Prostate gland (tissue), 2 donors: ENCODE results near the gene PIK3R6. TPM values are rescaled to one million over a fixed set of nuclear protein-coding genes. Genes with fewer than 3 reads are reported as not detected.

Experiments
- DNase-seq: peaks from one replicate; pipeline ENCODE4 v3.0.0-alpha.2; 2019; ENCODE audit warnings: low spot score
- H3K27ac ChIP-seq, 2 donors: fragments of 200-600 bp; sonication (generic); 2 replicates each; pipeline ENCODE4 v1.5.1; 2017 to 2019
- H3K27me3 ChIP-seq: fragments of 200-600 bp; sonication (generic); replicated peaks from 2 replicates; pipeline ENCODE4 v1.5.1; 2019; ENCODE audit not compliant: insufficient read depth
- H3K36me3 ChIP-seq, 2 donors: fragments of 200-600 bp; sonication (generic); 1 replicate in 1 of 2; 2 replicates in 1 of 2; pipeline versions ENCODE4 v1.5.1 to v1.8.1; 2017 to 2019
- H3K4me1 ChIP-seq: fragments of 200-600 bp; sonication (generic); replicated peaks from 2 replicates; pipeline ENCODE4 v1.5.1; 2019
- H3K4me3 ChIP-seq, 2 donors: fragments of 200-600 bp; sonication (generic); 2 replicates each; pipeline ENCODE4 v1.5.1; 2017 to 2019
- H3K9me3 ChIP-seq: fragments of 200-600 bp; sonication (generic); 2 replicates; pipeline ENCODE4 v1.5.1; 2017
- CTCF ChIP-seq, 4 experiments: fragments of 200-600 bp in 2 of 4; fragments of 450-650 bp in 2 of 4; sonication (generic) in 2 of 4; IDR thresholded peaks; 1 replicate in 3 of 4; 2 replicates in 1 of 4; pipeline ENCODE4 v1.5.1; 2016 to 2019; ENCODE audit warnings: antibody characterized with exemption in 4 of 4, mild to moderate bottlenecking in 2 of 4, moderate library complexity in 2 of 4
- POLR2A ChIP-seq: fragments of 450-650 bp; IDR thresholded peaks from one replicate; pipeline ENCODE4 v1.6.1; 2016; ENCODE audit warnings: antibody characterized with exemption, mild to moderate bottlenecking
- POLR2AphosphoS5 ChIP-seq: sonication (generic); formaldehyde crosslinking; IDR thresholded peaks from one replicate; pipeline ENCODE4 v1.6.1; 2017; ENCODE audit warnings: antibody characterized with exemption
- WGBS: methylation state at CpG from one replicate; pipeline ENCODE4 v1.1.5; 2018; 5-methylcytosine and 5-hydroxymethylcytosine counted together
- intact Hi-C: fragments of 100-400 bp; cut with DNase I; formaldehyde crosslinking; loops from one replicate; pipeline ENCODE4 v1.14.2; 2022
- total RNA-seq, 2 donors: library from RNA; depleted of rRNA; stranded (reverse); fragments of >200 nt; gene quantifications; one replicate each; pipeline ENCODE4 v1.1.0, GENCODE V29; 2016

PIK3R6 gene
- total RNA-seq, 2 donors from 2014 or later: 0.18 to 2.6 TPM

GRCh38 chr17:8788998-8789397 is 78.5 kb downstream of the PIK3R6 start:
- WGBS: 72% methylated on average over 2 of the region's 2 CpGs
- no peak for DNase-seq
- no peak overlapping the region for H3K4me3 ChIP-seq
- intact Hi-C loops: no loop called here
- H3K36me3 ChIP-seq: no peaks in the 10 kb centered on the region
- no peaks in the 10 kb centered on the region for H3K27me3 ChIP-seq
- no peaks in the 10 kb centered on the region for H3K4me1 ChIP-seq
- no peak overlapping the region for H3K27ac ChIP-seq
- TF ChIP-seq POLR2AphosphoS5 (no peak), CTCF (IDR thresholded peaks at IDR 0.05) (no peak), POLR2A (no peak)
- no peaks in the 10 kb centered on the region for H3K9me3 ChIP-seq

GRCh38 chr17:8785547-8786413 is 81.7 kb downstream of the PIK3R6 start:
- no peaks in the 10 kb centered on the region for H3K27me3 ChIP-seq
- H3K27ac ChIP-seq: no peak overlapping the region
- peak; percentile 67 for DNase-seq
- TF ChIP-seq CTCF (IDR thresholded peaks at IDR 0.05): peak; percentile 34 to 80 (median 74)
- TF ChIP-seq POLR2AphosphoS5: no peak
- TF ChIP-seq POLR2A: no peak
- H3K4me1 ChIP-seq: no peaks in the 10 kb centered on the region
- H3K36me3 ChIP-seq: no peaks in the 10 kb centered on the region
- 29% methylated on average over 19 of the region's 19 CpGs for WGBS
- no peaks in the 10 kb centered on the region for H3K9me3 ChIP-seq
- intact Hi-C loops: no loop called here
- H3K4me3 ChIP-seq: no peak overlapping the region

- DNase-seq: no peak
- H3K4me3 ChIP-seq: no peak overlapping the region
- H3K4me1 ChIP-seq: no peaks in the 10 kb centered on the region
- TF ChIP-seq CTCF (IDR thresholded peaks at IDR 0.05) (no peak), POLR2AphosphoS5 (no peak), POLR2A (no peak)
- H3K27ac ChIP-seq: no peak overlapping the region
- no peaks in the 10 kb centered on the region for H3K36me3 ChIP-seq
- whole genome bisulfite sequencing: 44% methylated on average over 1 of the region's 1 CpG
- no peaks in the 10 kb centered on the region for H3K27me3 ChIP-seq
- H3K9me3 ChIP-seq: no peaks in the 10 kb centered on the region
- intact Hi-C loops: no loop called here
Measured at GRCh38 chr17:8782176-8782575, 85.3 kb downstream of the PIK3R6 start.

- 44% methylated on average over 4 of the region's 4 CpGs for WGBS
- H3K36me3 ChIP-seq: no peaks in the 10 kb centered on the region
- no peaks in the 10 kb centered on the region for H3K4me1 ChIP-seq
- H3K27me3 ChIP-seq: no peaks in the 10 kb centered on the region
- intact Hi-C loops: no loop called here
- no peak for DNase-seq
- no peaks in the 10 kb centered on the region for H3K9me3 ChIP-seq
- no peak overlapping the region for H3K4me3 ChIP-seq
- no peak for TF ChIP-seq POLR2AphosphoS5
- no peak for TF ChIP-seq CTCF (IDR thresholded peaks at IDR 0.05)
- no peak for TF ChIP-seq POLR2A
- no peak overlapping the region for H3K27ac ChIP-seq
Measured at GRCh38 chr17:8781776-8782175, 85.7 kb downstream of the PIK3R6 start.

DNA sequence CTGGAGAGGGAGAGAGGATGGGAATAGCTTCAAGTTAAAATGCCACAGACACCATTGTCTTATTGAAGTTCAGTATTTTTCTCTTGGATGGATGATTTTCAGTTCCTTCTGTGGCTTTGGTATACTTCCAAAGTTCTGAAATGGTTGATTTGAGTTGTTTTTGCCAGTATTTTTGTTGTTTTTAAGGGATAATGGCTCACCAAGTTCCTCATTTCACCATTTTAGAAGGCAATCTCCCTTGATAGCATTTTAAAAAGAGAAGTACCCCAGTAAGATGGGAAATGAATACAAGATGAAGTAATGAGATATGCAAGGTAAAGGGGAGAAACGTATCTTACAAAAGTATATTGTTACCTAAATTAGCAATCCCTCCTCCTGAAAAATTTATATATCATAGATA is 90.6 kb downstream of the PIK3R6 start:
- TF ChIP-seq CTCF (IDR thresholded peaks at IDR 0.05) (no peak), POLR2AphosphoS5 (no peak), POLR2A (no peak)
- 68% methylated on average over 1 of the region's 1 CpG for WGBS
- Histone ChIP-seq H3K27me3 (no peaks in the 10 kb centered on the region), H3K9me3 (no peaks in the 10 kb centered on the region), H3K27ac (no peak overlapping the region), H3K36me3 (no peaks in the 10 kb centered on the region), H3K4me3 (no peak overlapping the region), H3K4me1 (no peaks in the 10 kb centered on the region)
- no peak for DNase-seq
- intact Hi-C loops: no loop called here
